ENCODE measurements around the gene ERRFI1.

ERRFI1 gene

DNA sequence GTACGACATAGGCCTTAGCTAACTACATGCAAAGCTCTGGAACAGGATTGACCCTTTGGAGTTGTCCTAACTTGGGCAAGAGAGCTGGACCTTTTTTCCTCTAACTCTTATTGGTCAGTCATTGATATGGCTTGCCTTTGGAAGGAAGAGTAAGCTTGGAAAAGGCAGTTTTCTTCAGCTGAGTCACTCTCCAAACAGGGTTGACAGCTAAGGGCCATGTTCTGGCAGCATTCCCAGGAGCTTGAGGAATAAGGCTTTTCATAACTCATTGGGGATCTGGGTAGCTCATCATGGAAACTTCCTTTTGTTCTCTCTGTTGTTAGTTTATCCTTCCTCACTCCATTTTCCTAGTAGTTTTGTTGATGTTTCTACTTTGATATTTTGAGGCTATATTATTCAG lies 14.5 kb upstream of the ERRFI1 start:
- no peaks in the 10 kb centered on the region for H3K27me3 ChIP-seq (ENCODE audit: low read depth, low read length)

DNA sequence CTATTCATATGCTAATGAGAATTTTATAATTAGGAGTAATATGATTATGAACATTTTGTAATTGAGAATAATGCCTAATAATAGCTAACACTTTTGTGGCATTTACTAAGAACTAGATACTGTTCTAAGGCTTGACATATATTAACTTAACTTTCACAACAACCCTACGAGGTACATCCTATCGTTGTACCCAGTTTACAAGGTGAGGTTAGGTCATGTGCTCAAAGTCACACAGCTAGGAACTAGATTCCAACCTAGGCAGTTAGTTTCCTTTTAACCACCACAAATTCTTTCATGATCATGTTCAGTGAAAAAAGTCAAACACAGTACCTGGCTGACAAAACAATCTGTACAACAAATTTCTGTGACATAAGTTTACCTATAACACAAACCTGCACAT lies 13.0 kb upstream of the ERRFI1 start:
- no peak for TF ChIP-seq EZH2phosphoT487 (IDR thresholded peaks at IDR 0.05; ENCODE audit: low read depth)
- TF ChIP-seq, protein P1, sequence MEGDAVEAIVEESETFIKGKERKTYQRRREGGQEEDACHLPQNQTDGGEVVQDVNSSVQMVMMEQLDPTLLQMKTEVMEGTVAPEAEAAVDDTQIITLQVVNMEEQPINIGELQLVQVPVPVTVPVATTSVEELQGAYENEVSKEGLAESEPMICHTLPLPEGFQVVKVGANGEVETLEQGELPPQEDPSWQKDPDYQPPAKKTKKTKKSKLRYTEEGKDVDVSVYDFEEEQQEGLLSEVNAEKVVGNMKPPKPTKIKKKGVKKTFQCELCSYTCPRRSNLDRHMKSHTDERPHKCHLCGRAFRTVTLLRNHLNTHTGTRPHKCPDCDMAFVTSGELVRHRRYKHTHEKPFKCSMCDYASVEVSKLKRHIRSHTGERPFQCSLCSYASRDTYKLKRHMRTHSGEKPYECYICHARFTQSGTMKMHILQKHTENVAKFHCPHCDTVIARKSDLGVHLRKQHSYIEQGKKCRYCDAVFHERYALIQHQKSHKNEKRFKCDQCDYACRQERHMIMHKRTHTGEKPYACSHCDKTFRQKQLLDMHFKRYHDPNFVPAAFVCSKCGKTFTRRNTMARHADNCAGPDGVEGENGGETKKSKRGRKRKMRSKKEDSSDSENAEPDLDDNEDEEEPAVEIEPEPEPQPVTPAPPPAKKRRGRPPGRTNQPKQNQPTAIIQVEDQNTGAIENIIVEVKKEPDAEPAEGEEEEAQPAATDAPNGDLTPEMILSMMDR (IDR thresholded peaks at IDR 0.05; ENCODE audit: low read depth, low read length), result no peak
- no peaks in the 10 kb centered on the region for H3K4me1 ChIP-seq (ENCODE audit: low read length)

More for the DNA sequence above, 14.5 kb upstream of the ERRFI1 start:
- Histone ChIP-seq H3K9ac (ENCODE audit: low read length) (no peak overlapping the region), H3K36me3 (replicated peaks; ENCODE audit: low read depth, low read length) (no peaks in the 10 kb centered on the region), H3K4me3 (ENCODE audit: low read length) (no peak overlapping the region), H3K4me2 (ENCODE audit: low read length) (no peak overlapping the region), H3K79me2 (ENCODE audit: low read length) (no peaks in the 10 kb centered on the region), H3K4me1 (ENCODE audit: low read length) (no peaks in the 10 kb centered on the region), H3K27ac (ENCODE audit: low read length) (no peak overlapping the region), H3K9me3 (ENCODE audit: insufficient read depth, low read length) (no peaks in the 10 kb centered on the region), H2AFZ (ENCODE audit: low read depth, low read length) (no peak overlapping the region), H4K20me1 (ENCODE audit: insufficient read depth, low read length) (no peaks in the 10 kb centered on the region)
- TF ChIP-seq, protein P1 (IDR thresholded peaks at IDR 0.05; ENCODE audit: low read depth, low read length), result no peak
- TF ChIP-seq EZH2phosphoT487 (IDR thresholded peaks at IDR 0.05; ENCODE audit: low read depth), result no peak

DNA sequence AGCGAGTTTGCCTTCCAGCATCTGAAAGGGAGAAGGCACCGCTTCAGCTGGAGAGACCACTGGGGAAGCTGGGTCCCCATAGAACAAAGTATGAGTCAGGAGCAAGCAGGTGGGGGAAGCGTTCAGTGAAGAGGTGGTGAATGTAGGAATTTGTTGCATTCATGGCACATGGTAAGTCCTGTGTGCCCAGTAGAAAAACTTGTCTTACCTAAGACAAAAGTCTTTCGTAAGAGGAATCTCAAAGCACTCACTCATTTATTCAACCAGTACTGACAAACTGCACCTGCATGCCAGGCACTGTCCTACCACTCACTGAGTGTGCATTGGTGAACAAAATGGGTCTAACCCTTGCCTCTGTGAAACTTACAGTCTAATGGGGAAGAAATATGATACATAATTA lies 9.2 kb upstream of the ERRFI1 start:
- H3K27ac ChIP-seq (ENCODE audit: low read length), result no peak overlapping the region
- no peak overlapping the region for H3K9ac ChIP-seq (ENCODE audit: low read length)
- no peaks in the 10 kb centered on the region for H4K20me1 ChIP-seq (ENCODE audit: insufficient read depth, low read length)
- no peak overlapping the region for H3K4me3 ChIP-seq (ENCODE audit: low read length)
- TF ChIP-seq, protein P1 (IDR thresholded peaks at IDR 0.05; ENCODE audit: low read depth, low read length), result no peak
- no peak for TF ChIP-seq EZH2phosphoT487 (IDR thresholded peaks at IDR 0.05; ENCODE audit: low read depth)
- no peaks in the 10 kb centered on the region for H3K36me3 ChIP-seq (replicated peaks; ENCODE audit: low read depth, low read length)
- H2AFZ ChIP-seq (ENCODE audit: low read depth, low read length), result no peak overlapping the region
- H3K27me3 ChIP-seq (ENCODE audit: low read depth, low read length), result no peaks in the 10 kb centered on the region
- no peaks in the 10 kb centered on the region for H3K79me2 ChIP-seq (ENCODE audit: low read length)
- H3K9me3 ChIP-seq (ENCODE audit: insufficient read depth, low read length), result no peaks in the 10 kb centered on the region
- peaks cover 5% of the 10 kb centered on the region; the same call in 1 of the 2 replicates for H3K4me1 ChIP-seq (ENCODE audit: low read length)
- no peak overlapping the region for H3K4me2 ChIP-seq (ENCODE audit: low read length)

More for the DNA sequence above, 13.0 kb upstream of the ERRFI1 start:
- no peaks in the 10 kb centered on the region for H3K79me2 ChIP-seq (ENCODE audit: low read length)
- no peaks in the 10 kb centered on the region for H3K27me3 ChIP-seq (ENCODE audit: low read depth, low read length)
- H4K20me1 ChIP-seq (ENCODE audit: insufficient read depth, low read length), result no peaks in the 10 kb centered on the region
- H3K4me2 ChIP-seq (ENCODE audit: low read length), result no peak overlapping the region
- H3K27ac ChIP-seq (ENCODE audit: low read length), result no peak overlapping the region
- H2AFZ ChIP-seq (ENCODE audit: low read depth, low read length), result no peak overlapping the region
- H3K9me3 ChIP-seq (ENCODE audit: insufficient read depth, low read length), result no peaks in the 10 kb centered on the region
- H3K4me3 ChIP-seq (ENCODE audit: low read length), result no peak overlapping the region
- H3K36me3 ChIP-seq (replicated peaks; ENCODE audit: low read depth, low read length), result no peaks in the 10 kb centered on the region
- no peak overlapping the region for H3K9ac ChIP-seq (ENCODE audit: low read length)

DNA sequence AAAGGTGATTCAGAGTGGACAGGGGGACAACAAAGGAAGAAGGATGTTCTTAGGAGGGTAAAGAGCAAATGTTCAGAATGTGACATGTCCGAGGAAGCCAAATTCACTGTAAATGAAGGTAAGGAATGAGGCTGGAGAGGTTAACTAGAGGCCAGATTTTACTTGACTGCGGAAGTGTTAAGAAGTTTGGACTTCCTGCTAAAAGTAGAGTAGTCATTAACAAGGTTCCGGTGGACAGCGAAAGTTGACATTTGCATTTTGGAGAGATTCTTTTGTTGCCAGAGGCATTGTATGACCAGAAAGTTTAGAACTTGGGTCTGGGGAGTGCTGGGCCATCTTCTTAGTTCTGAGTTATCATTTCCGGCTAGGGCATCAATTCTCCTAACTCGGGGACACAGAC lies 7.2 kb upstream of the ERRFI1 start:
- no peaks in the 10 kb centered on the region for H3K36me3 ChIP-seq (replicated peaks; ENCODE audit: low read depth, low read length)
- TF ChIP-seq, protein P1 (IDR thresholded peaks at IDR 0.05; ENCODE audit: low read depth, low read length), result no peak
- no peak for TF ChIP-seq EZH2phosphoT487 (IDR thresholded peaks at IDR 0.05; ENCODE audit: low read depth)
- H4K20me1 ChIP-seq (ENCODE audit: insufficient read depth, low read length), result no peaks in the 10 kb centered on the region
- H3K4me2 ChIP-seq (ENCODE audit: low read length), result no peak overlapping the region
- H3K79me2 ChIP-seq (ENCODE audit: low read length), result no peaks in the 10 kb centered on the region
- no peaks in the 10 kb centered on the region for H3K9me3 ChIP-seq (ENCODE audit: insufficient read depth, low read length)
- no peak overlapping the region for H3K9ac ChIP-seq (ENCODE audit: low read length)
- no peak overlapping the region for H3K4me3 ChIP-seq (ENCODE audit: low read length)
- H2AFZ ChIP-seq (ENCODE audit: low read depth, low read length), result no peak overlapping the region
- H3K4me1 ChIP-seq (ENCODE audit: low read length), result peaks cover 5% of the 10 kb centered on the region; the same call in 1 of the 2 replicates
- no peaks in the 10 kb centered on the region for H3K27me3 ChIP-seq (ENCODE audit: low read depth, low read length)
- H3K27ac ChIP-seq (ENCODE audit: low read length), result no peak overlapping the region
